Stimulated activated CD4-positive, alpha-beta T cell treated with anti-CD3 and anti-CD28 coated beads, Interleukin-4, amount 100 ng/mL, for 48 hours (primary cell): ENCODE data around the gene PSMB8.
A peak's percentile ranks its signal among the peaks of the same experiment; 100 is the strongest.

Experiments
- DNase-seq, 2 donors: peaks; one replicate each; pipeline ENCODE4 v3.0.0-alpha.2; 2020; ENCODE audit warnings: low read depth in 2 of 2

Gene PSMB8

DNA sequence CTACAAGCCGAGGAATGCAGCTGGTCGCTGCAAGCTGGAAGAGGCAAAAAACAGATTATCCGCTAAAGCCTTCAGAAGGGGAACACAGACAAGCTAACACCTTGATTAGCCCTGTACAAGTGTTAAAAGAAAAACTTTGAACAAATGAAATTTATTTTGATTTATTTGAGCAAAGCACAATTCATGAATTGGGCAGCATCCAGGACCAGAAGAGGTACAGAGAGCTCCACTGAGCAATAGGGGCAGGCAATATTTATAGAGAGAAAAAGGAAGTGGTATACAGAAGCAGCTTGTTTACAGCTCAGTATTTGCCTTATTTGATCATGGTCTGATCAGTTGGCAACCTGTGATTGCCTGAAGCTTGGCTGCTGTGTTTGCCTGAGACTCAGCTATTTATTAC is 44.7 kb downstream of the PSMB8 start:
- no peak for DNase-seq

DNA sequence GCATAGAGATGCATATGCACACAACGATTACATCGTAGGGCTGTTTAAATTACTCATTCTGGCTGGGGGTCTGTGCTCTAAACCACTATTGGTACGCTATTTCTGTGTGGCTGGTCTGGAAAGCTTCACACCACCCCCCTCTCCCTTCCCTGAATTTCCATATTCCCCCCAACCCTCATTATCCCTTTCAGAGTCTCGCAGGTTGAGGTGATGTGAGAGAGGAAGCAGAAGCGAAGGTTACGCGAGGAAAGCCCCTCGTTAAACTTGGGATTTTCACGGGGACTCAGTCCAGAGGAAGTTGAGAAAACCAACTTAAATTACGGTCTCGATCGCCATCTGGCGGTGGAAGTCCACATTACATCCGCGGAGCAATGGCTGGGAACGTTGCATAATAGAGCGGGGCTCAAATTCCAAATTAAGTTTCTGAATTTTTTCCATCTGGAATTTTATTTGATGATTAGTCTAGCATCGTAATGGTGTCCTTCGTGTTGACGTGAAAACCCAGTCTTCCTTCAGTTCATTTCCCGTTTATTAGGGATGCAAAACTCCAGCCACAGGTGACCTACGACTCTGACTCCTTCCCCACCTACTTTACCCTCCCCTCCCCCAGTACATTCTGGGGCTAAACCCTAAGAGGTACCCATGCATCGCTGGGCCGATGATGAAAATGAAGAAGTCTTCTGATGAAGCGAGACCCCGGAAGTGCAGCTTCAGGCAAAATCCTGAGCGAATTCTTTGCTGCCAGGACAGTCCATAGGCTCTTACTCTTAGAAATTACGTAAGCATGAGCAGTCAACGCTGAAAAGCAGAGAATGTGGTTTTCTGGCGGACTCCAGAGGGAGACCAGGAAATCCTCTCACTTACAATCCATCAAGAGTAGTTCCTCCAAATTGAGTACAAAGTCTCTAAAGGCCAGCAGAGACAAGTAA is 46.7 kb downstream of the PSMB8 start:
- DNase-seq, result peak; percentile 67 to 80

DNA sequence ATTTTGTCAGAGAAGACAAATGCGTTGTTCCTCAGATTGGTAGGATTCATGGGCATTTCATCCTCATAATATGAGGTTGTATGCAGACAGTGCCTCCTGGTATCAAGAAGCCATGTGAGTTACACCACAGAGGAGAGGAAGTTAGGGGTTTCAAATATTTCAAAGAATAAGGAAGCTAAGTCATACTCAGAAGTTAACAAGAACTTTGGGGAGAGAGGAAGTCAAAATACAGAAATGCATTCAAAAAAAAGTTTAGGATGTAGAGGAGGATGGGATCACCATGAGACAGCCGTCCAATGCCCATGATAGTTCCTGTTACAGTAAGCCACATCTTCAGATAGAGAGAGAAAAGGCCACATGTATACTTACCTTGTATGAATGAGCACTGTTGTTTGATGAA is 49.3 kb downstream of the PSMB8 start:
- DNase-seq, result no peak

DNA sequence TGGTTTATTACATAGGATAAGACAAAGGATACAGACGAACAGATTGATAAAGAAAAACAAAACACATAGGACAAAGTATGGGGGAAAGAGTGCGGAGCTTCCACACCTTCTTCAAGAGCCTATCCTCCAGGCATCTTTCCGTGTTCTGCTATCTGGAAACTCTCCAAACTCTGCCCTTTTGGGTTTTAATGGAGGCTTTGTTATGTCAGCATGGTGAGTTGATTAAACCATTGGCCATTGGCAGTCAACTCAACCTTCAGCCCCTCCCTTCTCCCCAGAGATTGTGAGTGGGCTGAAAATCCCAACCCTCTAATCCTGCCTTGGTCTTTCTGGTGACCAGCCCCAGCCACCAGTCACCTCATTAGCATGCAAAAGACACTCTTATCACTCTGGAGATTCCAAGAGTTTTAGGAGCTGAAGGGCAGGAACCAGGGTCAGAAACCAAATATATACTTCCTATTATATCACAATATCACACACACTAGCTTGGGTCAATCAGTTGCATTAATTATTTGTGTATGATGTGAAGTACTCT is 50.9 kb downstream of the PSMB8 start:
- DNase-seq, result no peak
